ENCODE measurements around the gene USP7.
A peak's percentile ranks its signal among the peaks of the same experiment; 100 is the strongest.

Gene USP7

DNA sequence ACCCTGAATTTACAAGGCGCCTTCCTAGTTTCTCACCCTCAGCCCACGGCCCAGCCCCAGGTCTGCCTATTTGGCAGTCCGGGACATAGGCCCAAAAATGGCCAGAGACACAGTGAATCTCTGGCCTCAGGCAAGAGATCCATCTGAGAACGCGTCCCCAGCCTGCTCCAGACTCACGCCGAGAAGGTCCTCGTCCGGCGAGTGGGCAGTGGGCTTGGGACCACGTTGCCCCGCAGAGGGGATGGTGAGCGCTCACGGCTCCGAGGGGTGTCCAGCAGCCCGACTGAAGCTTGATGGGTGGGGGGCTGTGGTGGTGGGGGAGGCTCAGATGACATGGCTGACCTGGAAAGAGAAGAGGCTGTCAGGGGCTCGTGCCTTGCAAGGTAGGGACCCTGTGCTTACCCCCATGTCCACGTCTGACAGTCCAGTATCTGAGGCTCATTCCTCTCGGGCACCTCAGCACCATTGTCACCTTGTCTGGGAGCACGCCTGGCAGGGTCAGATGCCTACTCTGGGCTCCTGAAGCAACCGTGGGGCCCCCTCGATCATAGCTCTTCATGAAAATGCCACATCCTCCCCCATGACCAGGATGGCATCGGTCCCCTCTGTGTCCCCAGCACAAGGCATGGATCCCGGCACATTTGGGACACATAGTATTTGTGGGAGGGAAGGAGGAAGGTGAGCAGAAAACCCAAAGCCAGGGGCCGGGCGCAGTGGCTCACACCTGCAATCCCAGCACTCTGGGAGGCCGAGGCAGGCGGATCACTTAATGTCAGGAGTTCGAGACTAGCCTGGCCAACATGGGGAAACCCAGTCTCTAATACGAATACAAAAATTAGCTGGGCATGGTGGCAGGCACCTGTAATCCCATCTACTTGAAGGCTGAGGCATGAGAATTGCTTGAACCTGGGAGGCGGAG, 104.5 kb downstream of the USP7 start:
- H3K4me3 ChIP-seq (ENCODE audit: low read depth, low read length), result no peak overlapping the region
- TF ChIP-seq, protein P1, sequence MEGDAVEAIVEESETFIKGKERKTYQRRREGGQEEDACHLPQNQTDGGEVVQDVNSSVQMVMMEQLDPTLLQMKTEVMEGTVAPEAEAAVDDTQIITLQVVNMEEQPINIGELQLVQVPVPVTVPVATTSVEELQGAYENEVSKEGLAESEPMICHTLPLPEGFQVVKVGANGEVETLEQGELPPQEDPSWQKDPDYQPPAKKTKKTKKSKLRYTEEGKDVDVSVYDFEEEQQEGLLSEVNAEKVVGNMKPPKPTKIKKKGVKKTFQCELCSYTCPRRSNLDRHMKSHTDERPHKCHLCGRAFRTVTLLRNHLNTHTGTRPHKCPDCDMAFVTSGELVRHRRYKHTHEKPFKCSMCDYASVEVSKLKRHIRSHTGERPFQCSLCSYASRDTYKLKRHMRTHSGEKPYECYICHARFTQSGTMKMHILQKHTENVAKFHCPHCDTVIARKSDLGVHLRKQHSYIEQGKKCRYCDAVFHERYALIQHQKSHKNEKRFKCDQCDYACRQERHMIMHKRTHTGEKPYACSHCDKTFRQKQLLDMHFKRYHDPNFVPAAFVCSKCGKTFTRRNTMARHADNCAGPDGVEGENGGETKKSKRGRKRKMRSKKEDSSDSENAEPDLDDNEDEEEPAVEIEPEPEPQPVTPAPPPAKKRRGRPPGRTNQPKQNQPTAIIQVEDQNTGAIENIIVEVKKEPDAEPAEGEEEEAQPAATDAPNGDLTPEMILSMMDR (conservative IDR thresholded peaks at IDR 0.05; ENCODE audit: low read depth, low read length), result no peak
- no peak for DNase-seq (ENCODE audit: low read depth)

DNA sequence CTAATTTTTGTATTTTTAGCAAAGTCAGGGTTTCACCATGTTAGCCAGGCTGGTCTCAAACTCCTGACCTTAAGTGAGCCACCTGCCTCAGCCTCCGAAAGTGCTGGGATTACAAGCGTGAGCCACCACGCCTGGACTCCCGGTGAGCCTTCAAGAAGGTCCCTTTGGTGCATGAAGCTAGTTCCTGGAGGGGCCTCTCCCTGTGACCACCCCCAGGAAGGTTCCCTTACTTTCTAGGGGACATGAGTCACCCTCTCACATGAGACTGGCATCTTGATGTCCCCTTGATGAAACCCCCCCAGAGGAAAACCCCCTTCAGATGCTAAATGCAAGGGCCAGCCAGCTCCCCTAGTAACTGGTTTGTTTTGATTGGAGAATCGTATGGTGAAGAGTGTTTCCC, 107.7 kb downstream of the USP7 start:
- no peak for DNase-seq (ENCODE audit: low read depth)
- no peak overlapping the region for H3K4me3 ChIP-seq (ENCODE audit: low read depth, low read length)
- TF ChIP-seq, protein P1 (conservative IDR thresholded peaks at IDR 0.05; ENCODE audit: low read depth, low read length), result no peak

DNA sequence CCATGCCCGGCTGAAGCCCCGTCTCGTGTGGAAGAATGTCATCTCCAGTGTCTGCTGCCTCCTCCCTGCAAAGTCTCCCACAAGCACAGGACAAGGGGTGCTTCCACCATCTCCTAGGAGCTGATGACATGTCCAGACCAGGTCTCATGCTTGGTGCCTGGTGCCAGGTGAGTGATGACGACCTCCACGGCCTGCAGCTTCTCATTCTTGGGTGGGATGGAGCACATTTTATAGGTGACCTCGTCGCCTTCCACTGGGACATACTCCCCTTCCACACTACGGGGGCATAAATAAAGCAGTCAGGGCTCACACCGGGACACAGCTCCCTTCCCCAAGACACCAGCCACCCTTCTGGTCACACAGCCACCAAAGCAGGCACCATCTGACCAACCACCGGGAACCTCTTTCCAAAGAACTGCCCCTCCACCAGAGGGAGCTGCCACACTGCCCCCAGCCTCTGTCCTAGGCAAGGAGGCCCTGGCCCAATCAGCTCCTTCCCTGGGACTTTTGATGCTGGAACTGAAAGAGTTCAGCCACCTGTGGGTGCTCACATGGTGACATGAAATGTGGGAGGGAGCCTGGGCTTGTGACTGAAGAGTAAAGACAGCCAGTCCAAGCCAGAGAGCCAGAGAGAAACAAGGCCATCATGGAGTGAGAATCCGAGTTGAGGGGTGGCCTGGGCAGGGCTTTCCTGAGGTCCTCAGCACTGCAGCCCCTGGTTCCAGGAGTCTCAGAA, 108.5 kb downstream of the USP7 start:
- TF ChIP-seq, protein P1 (conservative IDR thresholded peaks at IDR 0.05; ENCODE audit: low read depth, low read length), result peak; percentile 36
- H3K4me3 ChIP-seq (ENCODE audit: low read depth, low read length), result no peak overlapping the region
- no peak for DNase-seq (ENCODE audit: low read depth)

DNA sequence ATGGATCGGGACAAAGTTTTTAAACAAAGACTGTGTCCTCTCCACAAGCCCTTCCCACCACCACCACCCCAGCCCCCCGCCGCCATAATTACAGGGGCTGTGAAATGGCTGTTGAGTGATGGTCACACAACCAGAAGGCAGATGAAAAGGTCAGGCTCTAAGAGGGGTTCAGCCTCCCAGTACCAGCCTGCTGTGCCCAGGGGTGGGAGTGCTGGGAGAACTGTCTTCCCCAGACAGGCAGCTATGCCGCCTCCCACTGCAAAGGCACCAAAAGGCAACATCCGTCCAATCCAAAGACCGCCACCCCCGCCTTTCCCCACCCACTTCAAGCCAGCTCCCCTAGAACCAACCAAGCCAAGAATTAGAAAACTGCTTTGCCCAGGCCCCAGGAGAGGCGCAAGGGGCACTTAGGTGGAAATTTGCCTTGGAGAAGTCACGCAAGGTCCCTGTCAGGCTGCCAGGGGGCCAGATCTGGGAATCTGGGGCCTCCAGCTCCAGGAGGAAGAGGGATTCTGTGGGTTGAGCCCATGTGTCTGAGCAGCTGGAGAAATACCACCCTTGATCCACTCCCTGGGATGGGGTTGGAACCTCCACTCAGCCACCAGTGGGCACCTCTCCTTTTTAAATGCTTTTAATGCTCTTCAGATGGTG, 109.3 kb downstream of the USP7 start:
- DNase-seq (ENCODE audit: low read depth), result no peak
- no peak overlapping the region for H3K4me3 ChIP-seq (ENCODE audit: low read depth, low read length)
- TF ChIP-seq, protein P1 (conservative IDR thresholded peaks at IDR 0.05; ENCODE audit: low read depth, low read length), result no peak

DNA sequence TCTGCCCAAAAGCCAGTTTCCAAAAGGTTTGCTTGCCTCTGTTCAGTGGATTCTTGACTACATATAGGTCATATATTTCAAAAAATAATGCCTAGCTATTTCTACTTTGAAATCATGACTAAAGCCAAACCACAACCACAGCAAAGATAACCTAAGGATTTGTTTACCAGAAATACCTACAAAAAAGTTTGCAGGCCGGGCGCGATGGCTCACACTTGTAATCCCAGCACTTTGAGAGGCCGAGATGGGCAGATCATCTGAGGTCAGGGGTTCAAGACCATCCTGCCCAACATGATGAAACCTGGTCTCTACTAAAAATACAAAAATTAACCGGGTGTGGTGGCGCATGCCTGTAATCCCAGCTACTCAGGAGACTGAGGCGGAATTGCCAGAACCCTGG, 110.1 kb downstream of the USP7 start:
- no peak overlapping the region for H3K4me3 ChIP-seq (ENCODE audit: low read depth, low read length)
- peak; percentile 54 for DNase-seq (ENCODE audit: low read depth)
- TF ChIP-seq, protein P1 (conservative IDR thresholded peaks at IDR 0.05; ENCODE audit: low read depth, low read length), result no peak

DNA sequence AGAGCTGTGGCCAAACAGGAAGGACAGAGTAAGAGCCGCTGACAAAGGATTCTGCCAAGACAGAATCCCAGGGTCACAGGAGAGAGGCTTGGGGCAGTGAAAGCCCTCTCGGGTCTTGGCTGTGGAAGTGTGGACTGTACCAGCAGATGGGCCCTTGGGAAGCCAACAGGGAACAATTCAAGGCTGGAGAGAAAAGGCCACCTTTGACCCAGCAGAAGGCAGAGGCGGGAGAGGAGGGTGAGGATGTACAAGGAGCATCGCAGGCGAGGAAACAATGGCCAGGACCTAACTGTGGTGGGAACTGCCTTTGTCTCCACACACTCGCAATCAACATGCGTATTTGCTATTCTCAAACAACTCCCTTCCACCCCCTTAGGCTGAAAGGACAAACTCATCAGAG, 110.6 kb downstream of the USP7 start:
- TF ChIP-seq, protein P1 (conservative IDR thresholded peaks at IDR 0.05; ENCODE audit: low read depth, low read length), result no peak

More for the DNA sequence above, 110.6 kb downstream of the USP7 start:
- no peak overlapping the region for H3K4me3 ChIP-seq (ENCODE audit: low read depth, low read length)
- DNase-seq (ENCODE audit: low read depth), result no peak

Measured in choroid plexus epithelial cell (primary cell).